ENCODE results near the gene DGAT2L6. TPM values are rescaled to one million over a fixed set of nuclear protein-coding genes. Genes with fewer than 3 reads are reported as not detected.
A peak's percentile ranks its signal among the peaks of the same experiment; 100 is the strongest.

The DGAT2L6 gene
- total and polyA plus RNA-seq, 12 donors, result not detected

- 74 to 94% (median 79%) methylated on average over 3 of the region's 3 CpGs for WGBS, 4 donors
- Histone ChIP-seq H3K4me1 (replicated peaks in 1 of 2) (peaks cover 0 to 5% of the 10 kb centered on the region in 2 donors), H3K4me3 (no peak overlapping the region), H3K27me3 (no peaks in the 10 kb centered on the region), H3K27ac (no peak overlapping the region), H3K9me3 (replicated peaks in 1 of 3) (no peaks in the 10 kb centered on the region), H3K36me3 (replicated peaks in 1 of 2) (no peaks in the 10 kb centered on the region)
- TF ChIP-seq POLR2A (IDR thresholded peaks at IDR 0.05) (no peak), CTCF (IDR thresholded peaks at IDR 0.05) (no peak)
- DNase-seq, result no peak
- intact Hi-C loops (cut with DNase I), result no loop called here
Measured at GRCh38 chrX:70139736-70140135, 37.5 kb upstream of the DGAT2L6 start.

GRCh38 chrX:70141373-70141772 lies 35.9 kb upstream of the DGAT2L6 start:
- intact Hi-C loops (cut with DNase I), result no loop called here
- TF ChIP-seq POLR2A (IDR thresholded peaks at IDR 0.05), result no peak
- no peak for TF ChIP-seq CTCF (IDR thresholded peaks at IDR 0.05)

GRCh38 chrX:70166601-70167590 lies 10.4 kb upstream of the DGAT2L6 start:
- H3K27me3 ChIP-seq, result no peaks in the 10 kb centered on the region
- no peaks in the 10 kb centered on the region for H3K9me3 ChIP-seq (replicated peaks in 1 of 3)
- H3K36me3 ChIP-seq (replicated peaks in 1 of 2), result peaks cover 0 to 5% of the 10 kb centered on the region in 2 donors
- 74 to 90% (median 82%) methylated on average over 18 to 19 of the region's 19 CpGs for WGBS, 4 donors
- no peak overlapping the region for H3K27ac ChIP-seq
- TF ChIP-seq POLR2A (IDR thresholded peaks at IDR 0.05), result no peak
- TF ChIP-seq CTCF (IDR thresholded peaks at IDR 0.05), result no peak
- no peak overlapping the region for H3K4me3 ChIP-seq
- DNase-seq, result no peak
- no peaks in the 10 kb centered on the region for H3K4me1 ChIP-seq (replicated peaks in 1 of 2)
- intact Hi-C loops (cut with DNase I), result no loop called here

More at GRCh38 chrX:70141373-70141772, 35.9 kb upstream of the DGAT2L6 start:
- no peak overlapping the region for H3K27ac ChIP-seq
- H3K36me3 ChIP-seq (replicated peaks in 1 of 2), result no peaks in the 10 kb centered on the region
- DNase-seq, result no peak
- no peaks in the 10 kb centered on the region for H3K4me1 ChIP-seq (replicated peaks in 1 of 2)
- no peak overlapping the region for H3K4me3 ChIP-seq
- WGBS, 4 donors, result 65 to 92% (median 76%) methylated on average over 2 of the region's 2 CpGs
- no peaks in the 10 kb centered on the region for H3K9me3 ChIP-seq (replicated peaks in 1 of 3)
- H3K27me3 ChIP-seq, result no peaks in the 10 kb centered on the region

GRCh38 chrX:70168238-70169188 lies 8.8 kb upstream of the DGAT2L6 start:
- DNase-seq, result peak in 6 of 7 donors; percentile 29 to 66 (median 42)
- peak overlapping the region in 1 of 5 donors; percentile 58 for H3K27ac ChIP-seq
- peaks cover 0 to 5% of the 10 kb centered on the region in 2 donors for H3K36me3 ChIP-seq (replicated peaks in 1 of 2)
- H3K9me3 ChIP-seq (replicated peaks in 1 of 3), result no peaks in the 10 kb centered on the region
- no peak for TF ChIP-seq POLR2A (IDR thresholded peaks at IDR 0.05)
- no peak for TF ChIP-seq CTCF (IDR thresholded peaks at IDR 0.05)
- WGBS, 4 donors, result 36 to 50% (median 46%) methylated on average over 10 to 11 of the region's 11 CpGs
- no peak overlapping the region for H3K4me3 ChIP-seq
- no peaks in the 10 kb centered on the region for H3K4me1 ChIP-seq (replicated peaks in 1 of 2)
- intact Hi-C loops (cut with DNase I), result no loop called here
- peaks cover 3% of the 10 kb centered on the region for H3K27me3 ChIP-seq

Data from adrenal gland (tissue), 12 donors.